ENCODE results near the gene RAMP3.

The RAMP3 gene

GRCh38 chr7:45165857-45166256 is 8.3 kb downstream of the RAMP3 start:
- no peak for TF ChIP-seq POLR2AphosphoS5 (IDR thresholded peaks at IDR 0.05; ENCODE audit: borderline replicate concordance, low read depth, low read length)
- TF ChIP-seq EZH2 (IDR thresholded peaks at IDR 0.05): no peak
- no peak for TF ChIP-seq FOXP2 (optimal IDR thresholded peaks at IDR 0.05; ENCODE audit: control extremely low read depth, extremely low read length, insufficient read depth)
- DNase-seq (ENCODE audit: low read depth, low spot score): no peak
- Histone ChIP-seq H3K9ac (ENCODE audit: insufficient read length) (no peak overlapping the region), H3K27ac (no peak overlapping the region), H3K36me3 (ENCODE audit: insufficient read depth, low read length) (no peaks in the 10 kb centered on the region), H3K9me3 (ENCODE audit: low read depth, low read length) (no peaks in the 10 kb centered on the region), H3K4me3 (no peak overlapping the region)

DNA sequence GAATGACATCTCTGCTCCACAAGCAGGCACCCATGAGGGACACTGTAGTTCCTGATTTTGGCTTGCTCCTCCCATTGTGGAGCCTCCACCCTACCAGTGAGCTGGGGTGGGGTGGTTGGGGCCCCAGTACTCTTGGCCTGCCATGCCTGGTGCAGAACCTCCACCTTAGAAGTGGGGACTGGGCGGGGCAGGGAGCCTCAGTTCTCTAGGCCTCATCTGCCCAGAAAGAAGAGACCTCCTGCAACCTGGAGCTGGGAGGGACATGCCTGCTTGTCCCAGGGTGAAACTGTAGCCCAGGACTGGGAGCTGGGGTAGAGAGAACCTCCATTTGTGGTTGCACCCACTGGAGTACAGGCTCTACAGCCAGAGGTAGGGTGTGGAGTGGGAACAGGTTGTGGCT is 14.4 kb downstream of the RAMP3 start:
- Histone ChIP-seq H3K27ac (no peak overlapping the region), H3K9me3 (ENCODE audit: low read depth, low read length) (no peaks in the 10 kb centered on the region), H3K9ac (ENCODE audit: insufficient read length) (no peak overlapping the region), H3K36me3 (ENCODE audit: insufficient read depth, low read length) (no peaks in the 10 kb centered on the region), H3K4me3 (no peak overlapping the region)
- DNase-seq (ENCODE audit: low read depth, low spot score): no peak
- no peak for TF ChIP-seq POLR2AphosphoS5 (IDR thresholded peaks at IDR 0.05; ENCODE audit: borderline replicate concordance, low read depth, low read length)
- no peak for TF ChIP-seq EZH2 (IDR thresholded peaks at IDR 0.05)
- TF ChIP-seq FOXP2 (optimal IDR thresholded peaks at IDR 0.05; ENCODE audit: control extremely low read depth, extremely low read length, insufficient read depth): no peak

GRCh38 chr7:45173596-45174327 is 16.2 kb downstream of the RAMP3 start:
- no peak for DNase-seq (ENCODE audit: low read depth, low spot score)
- Histone ChIP-seq H3K9me3 (ENCODE audit: low read depth, low read length) (no peaks in the 10 kb centered on the region), H3K27ac (no peak overlapping the region), H3K9ac (ENCODE audit: insufficient read length) (no peak overlapping the region), H3K36me3 (ENCODE audit: insufficient read depth, low read length) (no peaks in the 10 kb centered on the region), H3K4me3 (no peak overlapping the region)
- no peak for TF ChIP-seq EZH2 (IDR thresholded peaks at IDR 0.05)
- no peak for TF ChIP-seq POLR2AphosphoS5 (IDR thresholded peaks at IDR 0.05; ENCODE audit: borderline replicate concordance, low read depth, low read length)
- no peak for TF ChIP-seq FOXP2 (optimal IDR thresholded peaks at IDR 0.05; ENCODE audit: control extremely low read depth, extremely low read length, insufficient read depth)

- TF ChIP-seq POLR2AphosphoS5 (IDR thresholded peaks at IDR 0.05; ENCODE audit: borderline replicate concordance, low read depth, low read length) (no peak), FOXP2 (optimal IDR thresholded peaks at IDR 0.05; ENCODE audit: control extremely low read depth, extremely low read length, insufficient read depth) (no peak), EZH2 (IDR thresholded peaks at IDR 0.05) (no peak)
- Histone ChIP-seq H3K9ac (ENCODE audit: insufficient read length) (no peak overlapping the region), H3K27ac (no peak overlapping the region), H3K4me3 (no peak overlapping the region), H3K36me3 (ENCODE audit: insufficient read depth, low read length) (no peaks in the 10 kb centered on the region), H3K9me3 (ENCODE audit: low read depth, low read length) (no peaks in the 10 kb centered on the region)
- DNase-seq (ENCODE audit: low read depth, low spot score): no peak
These were observed 16.7 kb downstream of the RAMP3 start for GRCh38 chr7:45174328-45174610.

DNA sequence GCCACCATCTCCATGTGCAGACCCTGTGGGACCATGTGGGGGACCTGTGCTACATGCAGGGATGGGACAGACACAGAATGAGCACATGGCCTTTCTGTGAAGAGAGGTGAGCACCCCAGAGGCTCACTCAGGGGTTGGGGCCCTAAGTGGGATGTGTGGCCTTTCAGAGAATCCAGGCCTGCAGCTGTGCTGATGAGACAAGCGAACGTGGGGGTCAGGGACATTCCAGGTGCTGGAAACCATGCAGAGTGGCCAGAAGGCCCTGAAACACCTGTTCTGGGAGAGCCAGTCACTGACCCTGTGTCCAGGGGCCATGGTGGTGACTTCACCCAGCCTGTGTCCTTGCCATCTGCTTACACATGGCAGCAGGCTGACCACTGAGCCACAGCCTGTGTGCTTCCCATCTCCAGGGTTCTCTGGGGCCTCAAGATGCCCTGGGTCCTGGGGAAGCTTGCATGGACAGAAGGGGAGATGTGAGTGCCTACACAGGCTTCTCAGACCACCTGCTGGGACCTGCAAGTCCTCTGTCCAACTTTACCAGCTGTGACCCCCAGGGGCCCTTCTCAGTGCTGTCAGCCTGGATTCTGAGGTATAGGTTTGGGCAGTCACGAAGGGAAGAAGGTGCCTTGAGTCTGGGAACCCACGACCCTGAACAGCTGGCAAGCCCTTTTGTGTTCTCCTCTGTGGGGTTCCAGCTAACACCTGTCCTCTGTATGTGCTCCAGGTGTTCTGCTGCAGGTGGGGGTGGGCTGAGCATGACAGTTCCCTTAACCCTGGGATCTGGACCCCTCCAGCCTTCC is 17.6 kb downstream of the RAMP3 start:
- H3K36me3 ChIP-seq (ENCODE audit: insufficient read depth, low read length): no peaks in the 10 kb centered on the region
- no peak for DNase-seq (ENCODE audit: low read depth, low spot score)
- no peak overlapping the region for H3K27ac ChIP-seq
- no peak overlapping the region for H3K4me3 ChIP-seq
- no peak for TF ChIP-seq FOXP2 (optimal IDR thresholded peaks at IDR 0.05; ENCODE audit: control extremely low read depth, extremely low read length, insufficient read depth)
- no peak for TF ChIP-seq POLR2AphosphoS5 (IDR thresholded peaks at IDR 0.05; ENCODE audit: borderline replicate concordance, low read depth, low read length)
- TF ChIP-seq EZH2 (IDR thresholded peaks at IDR 0.05): no peak
- H3K9ac ChIP-seq (ENCODE audit: insufficient read length): no peak overlapping the region
- no peaks in the 10 kb centered on the region for H3K9me3 ChIP-seq (ENCODE audit: low read depth, low read length)

DNA sequence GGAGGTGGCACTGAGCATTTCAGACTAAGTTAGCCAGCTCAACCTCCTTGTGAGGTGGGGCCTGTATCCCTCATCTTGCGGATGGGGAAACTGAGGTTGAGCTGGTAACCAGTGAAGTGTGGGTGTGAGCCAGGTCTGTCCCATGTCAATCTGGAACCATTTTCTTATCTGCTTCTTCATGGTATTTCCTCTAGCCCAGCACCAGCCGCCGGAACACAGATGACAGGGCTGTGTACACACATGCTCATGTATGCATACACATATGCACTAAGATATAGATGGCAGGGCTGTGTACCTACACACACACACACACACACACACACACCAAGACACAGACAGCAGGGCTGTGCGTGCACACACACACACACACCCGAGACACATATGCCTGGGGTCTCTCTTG is 18.5 kb downstream of the RAMP3 start:
- Histone ChIP-seq H3K9me3 (ENCODE audit: low read depth, low read length) (no peaks in the 10 kb centered on the region), H3K4me3 (no peak overlapping the region), H3K9ac (ENCODE audit: insufficient read length) (no peak overlapping the region), H3K36me3 (ENCODE audit: insufficient read depth, low read length) (no peaks in the 10 kb centered on the region), H3K27ac (no peak overlapping the region)
- DNase-seq (ENCODE audit: low read depth, low spot score): no peak
- TF ChIP-seq FOXP2 (optimal IDR thresholded peaks at IDR 0.05; ENCODE audit: control extremely low read depth, extremely low read length, insufficient read depth) (no peak), EZH2 (IDR thresholded peaks at IDR 0.05) (no peak), POLR2AphosphoS5 (IDR thresholded peaks at IDR 0.05; ENCODE audit: borderline replicate concordance, low read depth, low read length) (no peak)

DNA sequence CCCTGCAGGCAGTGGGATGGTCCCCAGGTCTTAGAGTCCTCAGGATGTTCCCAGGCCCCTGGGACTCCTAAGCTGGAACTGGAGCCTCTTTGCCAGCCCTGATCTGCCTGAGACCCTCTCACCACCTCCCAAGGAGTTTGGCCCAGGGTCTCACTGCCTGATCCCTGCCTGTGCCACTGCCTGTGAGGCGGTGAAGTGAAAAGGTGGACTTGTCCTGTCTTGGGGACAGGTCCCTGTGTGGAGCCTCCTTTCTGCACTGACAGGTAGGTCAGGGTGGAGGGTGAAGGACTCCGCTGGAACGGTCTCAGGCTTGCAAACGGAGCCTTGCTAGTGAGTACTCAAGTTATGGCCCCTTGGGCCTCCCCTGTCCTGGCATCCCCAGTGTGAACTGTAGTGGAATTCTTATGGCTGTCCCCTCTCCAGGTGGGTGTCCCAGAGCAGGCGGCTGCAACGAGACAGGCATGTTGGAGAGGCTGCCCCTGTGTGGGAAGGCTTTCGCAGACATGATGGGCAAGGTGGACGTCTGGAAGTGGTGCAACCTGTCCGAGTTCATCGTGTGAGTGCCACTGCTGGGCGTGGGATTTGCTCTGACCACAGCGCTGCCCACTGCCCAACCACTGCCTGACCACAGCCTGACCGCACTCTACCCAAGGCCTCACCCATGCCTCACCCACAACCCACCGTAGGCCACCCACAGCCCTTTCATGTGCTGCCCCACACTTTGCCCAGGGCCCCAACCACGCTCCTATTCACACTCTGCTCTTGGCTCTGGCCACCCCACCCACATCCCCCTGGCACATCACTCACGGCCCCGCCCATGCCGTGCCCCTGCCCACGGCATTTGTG is 19.5 kb downstream of the RAMP3 start:
- H3K9ac ChIP-seq (ENCODE audit: insufficient read length): no peak overlapping the region
- no peak overlapping the region for H3K4me3 ChIP-seq
- no peak overlapping the region for H3K27ac ChIP-seq
- H3K36me3 ChIP-seq (ENCODE audit: insufficient read depth, low read length): no peaks in the 10 kb centered on the region
- TF ChIP-seq FOXP2 (optimal IDR thresholded peaks at IDR 0.05; ENCODE audit: control extremely low read depth, extremely low read length, insufficient read depth) (no peak), EZH2 (IDR thresholded peaks at IDR 0.05) (no peak), POLR2AphosphoS5 (IDR thresholded peaks at IDR 0.05; ENCODE audit: borderline replicate concordance, low read depth, low read length) (no peak)
- DNase-seq (ENCODE audit: low read depth, low spot score): no peak
- no peaks in the 10 kb centered on the region for H3K9me3 ChIP-seq (ENCODE audit: low read depth, low read length)

GRCh38 chr7:45177801-45178200 is 20.2 kb downstream of the RAMP3 start:
- Histone ChIP-seq H3K9ac (ENCODE audit: insufficient read length) (no peak overlapping the region), H3K9me3 (ENCODE audit: low read depth, low read length) (no peaks in the 10 kb centered on the region), H3K4me3 (no peak overlapping the region), H3K36me3 (ENCODE audit: insufficient read depth, low read length) (no peaks in the 10 kb centered on the region), H3K27ac (no peak overlapping the region)
- no peak for DNase-seq (ENCODE audit: low read depth, low spot score)
- TF ChIP-seq EZH2 (IDR thresholded peaks at IDR 0.05): no peak
- no peak for TF ChIP-seq FOXP2 (optimal IDR thresholded peaks at IDR 0.05; ENCODE audit: control extremely low read depth, extremely low read length, insufficient read depth)

Data from SK-N-MC (cell line).